ENCODE measurements around the gene CLPSL1.

Gene CLPSL1

GRCh38 chr6:35759426-35759825 lies 21.4 kb upstream of the CLPSL1 start:
- no peak for DNase-seq

GRCh38 chr6:35765739-35766138 lies 15.1 kb upstream of the CLPSL1 start:
- DNase-seq = no peak

DNA sequence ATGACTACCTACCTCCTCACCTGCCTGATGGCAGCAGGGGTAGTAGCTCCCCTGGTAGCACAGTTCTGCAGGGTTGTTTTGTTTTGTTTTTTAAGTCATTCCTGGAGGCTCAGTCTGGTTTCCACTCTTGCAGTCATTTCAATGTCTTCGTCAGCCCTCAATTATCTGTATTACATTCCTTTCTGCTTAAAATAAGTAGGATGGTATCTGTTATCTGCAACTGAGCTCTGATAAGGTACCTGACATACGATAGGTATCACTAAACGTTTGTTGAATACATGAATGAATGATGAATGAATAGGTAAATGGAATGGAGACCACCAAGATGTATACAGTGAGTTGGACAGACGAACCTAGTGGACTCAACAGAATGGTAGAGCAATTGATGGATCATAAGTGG lies 11.6 kb upstream of the CLPSL1 start:
- no peak for DNase-seq

DNA sequence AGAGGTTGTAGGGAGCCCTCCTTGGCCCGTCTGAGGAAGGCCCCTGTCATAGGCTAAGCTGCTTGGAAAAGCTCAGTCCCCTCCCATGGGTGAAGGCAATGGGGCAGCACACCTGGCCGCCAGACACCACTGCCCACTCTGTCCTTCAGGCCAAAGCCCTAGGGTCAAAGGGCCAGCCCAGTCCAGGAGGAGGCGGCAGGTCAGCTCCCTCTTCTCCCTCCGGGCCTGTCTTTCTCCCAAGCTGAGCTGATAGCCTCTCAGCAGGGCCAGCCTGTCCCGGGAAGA lies 9.5 kb upstream of the CLPSL1 start:
- no peak for DNase-seq

GRCh38 chr6:35774116-35774794 lies 6.6 kb upstream of the CLPSL1 start:
- no peak for DNase-seq

- no peak for DNase-seq
These were observed 5.8 kb upstream of the CLPSL1 start for GRCh38 chr6:35775031-35775430.

DNA sequence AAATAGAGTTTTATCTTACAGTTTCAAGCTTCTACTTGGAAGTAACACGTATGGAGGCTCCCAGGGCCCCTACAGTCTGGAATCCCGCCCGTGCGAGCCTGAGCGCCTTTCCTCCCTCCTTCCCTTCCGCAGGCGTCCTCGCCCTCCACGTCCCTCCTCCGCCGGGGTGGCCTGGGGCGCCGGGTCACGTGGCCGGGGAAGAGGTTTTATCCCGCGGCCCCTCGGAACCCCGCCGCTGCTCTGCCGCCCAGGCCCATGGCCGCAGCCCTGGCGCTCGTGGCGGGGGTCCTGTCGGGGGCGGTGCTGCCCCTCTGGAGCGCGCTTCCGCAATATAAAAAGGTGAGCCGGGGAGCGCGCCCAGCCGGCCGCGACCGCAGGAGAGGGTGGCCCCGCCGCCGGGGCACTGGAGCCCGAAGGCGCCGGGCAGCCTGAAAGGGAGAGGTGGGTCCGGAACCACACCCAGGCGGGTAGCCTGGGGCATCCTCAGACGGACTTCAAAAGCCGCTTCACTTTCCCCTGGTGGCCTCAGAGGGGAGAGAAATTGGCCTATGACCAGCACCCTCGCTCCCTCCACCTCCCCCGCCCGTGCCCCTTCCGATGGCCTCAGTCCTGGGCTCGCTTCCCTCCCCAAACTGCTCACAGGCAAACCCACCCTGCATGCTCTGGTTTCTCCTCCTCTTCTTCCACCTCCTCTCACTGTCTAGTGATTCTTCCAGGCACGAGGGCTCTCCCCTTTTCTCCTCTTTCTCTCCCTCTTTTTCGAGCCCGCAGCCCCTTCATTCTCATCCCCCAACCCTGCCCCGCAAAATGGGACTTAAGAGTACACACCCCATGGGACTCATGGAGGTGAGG lies 4.2 kb upstream of the CLPSL1 start, which contains the start of gene CLPSL2:
CLPSL2 (plus strand) TSS at position 235 of the 852 bp plus-strand sequence; CDS start at position 256, 21 bp downstream.
- DNase-seq = no peak

DNA sequence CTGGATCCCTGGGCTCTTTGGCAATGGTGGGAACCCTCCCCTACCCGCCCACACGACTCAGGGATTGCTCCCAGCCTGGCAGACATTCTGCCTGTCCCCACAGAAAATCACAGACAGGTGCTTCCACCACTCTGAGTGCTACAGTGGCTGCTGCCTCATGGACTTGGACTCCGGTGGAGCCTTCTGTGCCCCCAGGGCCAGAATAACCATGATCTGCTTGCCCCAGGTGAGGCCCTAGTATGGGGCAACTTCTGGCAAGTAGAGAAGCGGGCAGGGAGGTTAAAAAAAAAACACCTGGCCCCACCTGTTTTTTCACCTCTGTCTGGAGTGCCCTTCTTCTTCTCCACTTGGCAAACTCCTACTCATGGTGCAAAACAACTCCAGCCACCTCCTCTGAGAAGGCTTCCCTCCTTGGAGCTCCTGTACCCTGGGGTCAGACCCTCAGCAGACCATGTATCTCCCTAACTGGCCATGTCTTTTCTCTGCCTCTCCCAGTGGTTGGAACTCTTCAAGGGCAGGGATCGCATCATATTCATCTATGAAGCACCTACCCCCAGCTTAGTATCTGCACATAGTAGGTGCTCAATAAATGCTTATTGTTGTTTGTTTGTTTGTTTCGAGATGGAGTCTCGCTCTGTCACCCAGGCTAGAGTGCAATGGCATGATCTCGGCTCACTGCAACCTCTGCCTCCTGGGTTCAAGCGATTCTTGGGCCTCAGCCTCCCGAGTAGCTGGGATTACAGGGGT lies 3.3 kb upstream of the CLPSL1 start:
- no peak for DNase-seq

DNA sequence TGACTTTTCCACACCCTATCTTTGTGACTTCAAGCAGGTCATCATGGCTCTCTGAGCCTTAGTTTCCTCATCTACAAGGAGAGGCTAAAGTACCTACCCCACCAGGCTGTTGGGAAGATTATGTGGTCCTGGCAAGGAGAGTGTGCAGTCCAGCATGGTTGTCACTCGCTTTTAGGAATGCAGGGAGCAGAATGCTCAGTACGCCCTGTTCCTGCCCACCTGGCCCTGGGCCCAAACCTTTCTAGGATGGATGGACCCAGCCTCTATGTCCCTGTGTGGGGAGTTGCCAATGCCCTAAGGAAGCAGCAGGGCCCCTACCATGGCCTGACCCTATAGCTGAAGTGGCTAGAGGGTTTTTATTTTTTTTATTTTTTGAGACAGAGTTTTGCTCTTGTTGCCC lies 2.4 kb upstream of the CLPSL1 start:
- no peak for DNase-seq

DNA sequence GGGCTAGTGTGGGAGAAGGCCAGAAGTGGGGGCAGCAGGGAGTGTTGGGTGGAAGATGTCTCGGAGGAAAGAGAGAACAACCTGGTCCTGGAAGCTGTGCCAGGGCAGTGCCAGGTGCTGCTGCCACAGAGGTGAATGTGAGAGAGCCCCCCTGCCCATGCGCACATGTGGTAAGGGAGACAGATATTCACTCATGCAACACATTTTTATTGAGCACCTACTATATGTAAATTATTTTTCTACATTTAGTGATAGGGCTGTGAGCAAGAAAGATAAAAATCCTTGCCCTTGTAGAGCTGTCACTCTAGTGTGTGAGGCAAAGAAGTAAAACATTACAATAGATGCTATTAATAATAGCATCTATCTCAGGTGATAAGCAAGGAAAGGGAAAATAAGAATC lies 471 bp downstream of the CLPSL1 start:
- no peak for DNase-seq

- DNase-seq = no peak
These were observed 1.6 kb downstream of the CLPSL1 start for GRCh38 chr6:35782424-35782823.

GRCh38 chr6:35784200-35784599 lies 3.4 kb downstream of the CLPSL1 start:
- no peak for DNase-seq

DNA sequence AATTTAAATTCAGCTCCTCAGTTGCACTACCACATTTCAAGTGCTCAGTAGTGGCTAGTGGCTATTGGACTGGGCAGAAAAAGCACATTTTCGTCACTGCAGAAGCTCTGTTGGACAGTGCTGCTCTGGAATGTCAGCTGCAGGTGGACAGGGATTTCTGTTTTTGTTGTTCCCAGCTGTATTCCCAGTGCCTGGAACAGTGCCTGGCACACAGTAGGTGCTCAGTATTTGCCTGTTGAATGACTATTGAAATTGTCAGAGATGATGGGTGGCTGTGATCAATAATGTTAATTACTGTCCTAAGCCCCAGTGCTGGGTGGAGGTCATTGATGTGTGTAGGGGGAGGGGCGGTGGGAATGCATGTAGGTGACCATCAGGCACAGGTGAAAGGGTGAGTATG lies 5.5 kb downstream of the CLPSL1 start:
- no peak for DNase-seq

DNA sequence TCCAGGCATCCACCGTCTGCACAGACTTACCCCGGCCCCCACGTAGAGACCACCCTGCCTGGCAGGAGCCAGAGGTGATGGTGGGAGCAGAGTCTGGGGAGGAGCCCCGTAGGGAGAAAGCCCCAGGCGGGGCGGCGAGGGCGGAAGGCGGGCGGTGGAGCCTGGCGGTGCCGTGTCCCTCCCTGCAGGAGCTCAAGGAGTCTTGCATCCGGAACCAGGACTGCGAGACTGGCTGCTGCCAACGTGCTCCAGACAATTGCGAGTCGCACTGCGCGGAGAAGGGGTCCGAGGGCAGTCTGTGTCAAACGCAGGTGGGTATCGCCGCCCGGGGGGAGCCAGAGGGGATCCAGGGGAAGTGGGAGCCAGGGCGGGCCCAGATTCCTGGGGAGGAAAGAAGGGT lies 6.0 kb downstream of the CLPSL1 start:
- DNase-seq = no peak

DNA sequence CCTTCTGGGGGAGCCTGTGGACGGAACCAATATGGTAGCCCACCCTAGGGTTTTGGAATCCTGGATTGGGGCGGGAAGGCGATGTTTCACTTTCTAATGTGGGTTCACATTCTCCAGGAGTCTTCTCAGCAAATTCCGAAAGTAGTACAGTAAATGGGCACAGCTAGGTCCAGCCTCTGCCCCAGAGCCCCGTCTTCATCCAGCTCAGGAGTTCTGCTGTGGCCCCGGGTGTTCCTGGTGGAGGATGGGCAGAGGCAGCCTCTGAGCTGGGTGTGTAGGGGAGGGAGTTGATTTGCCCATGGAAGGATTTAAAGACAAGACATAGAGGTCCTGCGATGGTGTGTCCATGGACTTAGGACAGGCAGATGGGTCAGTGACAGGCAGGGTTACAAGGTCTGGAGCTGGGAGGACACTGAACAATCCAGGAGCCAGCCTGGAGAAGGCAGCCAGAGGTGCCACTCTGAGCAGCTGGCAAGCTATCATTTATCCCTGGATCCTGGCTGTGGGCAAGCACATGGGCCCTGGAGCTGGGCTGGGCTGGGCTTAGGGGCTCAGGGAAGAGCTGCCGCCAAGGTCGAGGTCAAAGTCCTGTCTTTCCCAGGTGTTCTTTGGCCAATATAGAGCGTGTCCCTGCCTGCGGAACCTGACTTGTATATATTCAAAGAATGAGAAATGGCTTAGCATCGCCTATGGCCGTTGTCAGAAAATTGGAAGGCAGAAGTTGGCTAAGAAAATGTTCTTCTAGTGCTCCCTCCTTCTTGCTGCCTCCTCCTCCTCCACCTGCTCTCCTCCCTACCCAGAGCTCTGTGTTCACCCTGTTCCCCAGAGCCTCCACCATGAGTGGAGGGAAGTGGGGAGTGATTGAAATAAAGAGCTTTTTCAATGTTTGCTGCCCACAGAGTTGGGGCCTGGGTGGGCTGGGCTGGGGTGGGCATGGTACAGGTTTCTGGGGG lies 6.7 kb downstream of the CLPSL1 start:
- no peak for DNase-seq

- no peak for DNase-seq
These were observed 7.7 kb downstream of the CLPSL1 start for GRCh38 chr6:35788423-35788982.

- DNase-seq = no peak
These were observed 9.9 kb downstream of the CLPSL1 start for GRCh38 chr6:35790683-35791082.

DNA sequence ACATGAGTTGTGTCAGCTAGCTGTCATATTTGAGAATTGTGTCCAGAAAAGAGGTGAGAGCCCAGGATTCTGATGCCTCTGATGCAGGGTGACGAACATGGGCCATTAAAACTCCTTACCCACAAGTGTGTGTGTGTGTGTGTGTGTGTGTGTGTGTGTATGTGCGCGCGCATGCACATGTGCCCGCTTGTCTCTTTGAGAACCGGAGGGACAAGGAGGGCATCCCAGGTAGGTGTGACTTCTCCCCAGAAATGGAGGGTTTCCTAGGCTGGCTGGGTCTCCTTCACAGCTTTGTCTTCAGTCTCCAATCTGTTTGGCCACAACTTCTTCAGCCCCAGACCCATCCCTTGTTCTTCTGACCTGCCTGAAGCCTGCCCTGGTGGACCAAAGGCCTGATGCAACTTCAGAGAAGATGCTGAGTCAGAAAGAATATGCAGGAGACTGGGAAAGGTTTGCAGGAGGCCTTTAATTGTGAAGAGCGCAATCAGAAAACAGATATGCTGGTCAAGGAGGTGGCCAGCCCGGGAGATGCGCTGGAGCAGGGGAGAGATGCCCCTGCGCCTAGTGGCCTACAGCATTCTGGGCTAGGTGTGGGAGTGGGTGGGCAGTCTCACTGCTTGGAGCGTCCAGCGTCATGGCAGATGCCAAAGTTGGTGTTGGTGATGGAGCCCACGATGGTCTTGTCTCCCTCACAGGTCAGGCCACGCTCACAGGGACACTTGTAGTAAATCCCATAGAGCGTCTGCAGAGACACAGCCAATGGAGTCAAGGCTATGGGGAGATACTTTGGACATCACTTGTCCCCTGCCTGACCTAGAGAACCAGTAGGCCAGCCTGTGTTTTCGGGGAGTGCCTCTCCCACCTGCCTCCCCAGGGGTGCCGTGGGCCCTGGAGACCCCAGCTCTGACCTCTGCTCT lies 14.0 kb downstream of the CLPSL1 start:
- DNase-seq = no peak

- no peak for DNase-seq
These were observed 14.7 kb downstream of the CLPSL1 start for GRCh38 chr6:35795453-35796071.

- no peak for DNase-seq
These were observed 15.4 kb downstream of the CLPSL1 start for GRCh38 chr6:35796236-35796635.
